Stimulated activated CD4-positive, alpha-beta T cell treated with anti-CD3 and anti-CD28 coated beads, Interleukin-4, amount 100 ng/mL, for 48 hours (primary cell): ENCODE measurements around the gene MYL11.
A peak's percentile ranks its signal among the peaks of the same experiment; 100 is the strongest.
"Not testable (repeated sequence)": the region's sequence is repeated elsewhere in the genome, so short reads cannot be mapped to it uniquely, and the experiment has no call there.

Source experiments
- DNase-seq, 2 donors: peaks; one replicate each; pipeline ENCODE4 v3.0.0-alpha.2; 2020; ENCODE audit warnings: low read depth in 2 of 2

The MYL11 gene

DNA sequence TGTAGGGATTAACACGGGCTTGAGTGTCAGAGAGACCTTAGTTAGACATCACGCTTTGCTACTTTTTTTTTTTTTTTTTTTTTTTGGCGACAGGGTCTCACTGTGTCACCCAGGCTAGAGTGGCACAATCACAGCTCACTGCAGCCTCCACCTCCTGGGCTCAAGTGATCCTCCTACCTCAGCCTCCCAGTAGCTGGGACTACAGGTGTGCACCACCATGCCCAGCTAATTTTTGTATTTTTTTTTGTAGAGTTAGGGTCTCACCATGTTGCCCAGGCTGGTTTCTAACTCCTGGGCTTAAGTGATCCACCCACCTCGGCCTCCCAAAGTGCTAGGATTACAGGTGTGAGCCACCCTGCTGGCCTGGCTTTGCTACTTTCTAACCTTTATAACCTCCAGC is 22.0 kb downstream of the MYL11 start:
- not testable (repeated sequence) for DNase-seq

DNA sequence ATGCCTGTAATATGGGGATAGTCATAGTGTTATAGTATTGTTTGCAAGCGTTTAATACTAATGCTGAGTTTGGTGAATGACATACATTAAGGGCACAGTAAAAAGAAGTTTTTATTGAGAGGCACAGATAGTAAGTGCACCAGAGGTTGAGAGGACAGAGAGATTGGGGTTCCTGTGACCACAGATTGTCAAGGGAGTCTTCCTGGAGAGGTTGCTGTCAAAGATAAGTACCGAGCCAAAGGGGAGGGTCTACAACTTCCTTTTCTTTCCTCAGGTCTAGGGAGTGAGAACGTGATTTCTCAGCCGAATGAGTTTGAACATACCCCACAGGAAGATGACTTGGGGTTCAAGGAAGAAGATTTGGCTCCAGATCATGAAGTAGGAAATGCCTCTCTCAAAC is 22.5 kb downstream of the MYL11 start:
- DNase-seq, result no peak

DNA sequence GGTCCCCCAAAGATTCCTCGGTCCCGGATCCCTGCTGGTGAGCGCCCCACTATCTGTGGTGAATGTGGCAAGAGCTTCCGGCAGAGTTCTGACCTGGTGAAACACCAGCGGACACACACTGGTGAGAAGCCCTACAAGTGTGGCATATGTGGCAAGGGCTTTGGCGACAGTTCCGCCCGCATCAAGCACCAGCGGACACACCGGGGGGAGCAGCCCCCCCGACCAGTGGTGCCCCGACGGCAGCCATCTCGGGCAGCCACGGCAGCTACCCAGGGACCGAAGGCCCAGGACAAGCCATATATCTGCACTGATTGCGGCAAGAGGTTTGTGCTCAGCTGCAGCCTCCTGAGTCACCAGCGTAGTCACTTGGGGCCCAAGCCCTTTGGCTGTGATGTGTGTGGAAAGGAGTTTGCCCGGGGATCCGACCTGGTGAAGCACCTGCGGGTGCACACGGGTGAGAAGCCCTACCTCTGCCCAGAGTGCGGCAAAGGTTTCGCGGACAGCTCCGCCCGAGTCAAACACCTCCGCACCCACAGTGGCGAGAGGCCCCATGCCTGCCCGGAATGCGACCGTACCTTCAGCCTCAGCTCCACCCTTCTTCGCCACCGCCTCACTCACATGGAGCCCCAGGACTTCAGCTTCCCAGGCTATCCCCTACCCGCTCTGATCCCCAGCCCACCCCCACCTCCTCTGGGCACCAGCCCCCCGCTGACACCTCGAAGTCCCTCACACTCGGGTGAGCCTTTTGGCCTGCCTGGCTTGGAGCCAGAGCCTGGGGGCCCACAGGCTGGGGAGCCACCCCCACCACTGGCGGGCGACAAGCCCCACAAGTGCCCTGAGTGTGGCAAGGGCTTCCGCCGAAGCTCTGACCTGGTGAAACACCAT is 23.4 kb downstream of the MYL11 start:
- DNase-seq, result no peak

DNA sequence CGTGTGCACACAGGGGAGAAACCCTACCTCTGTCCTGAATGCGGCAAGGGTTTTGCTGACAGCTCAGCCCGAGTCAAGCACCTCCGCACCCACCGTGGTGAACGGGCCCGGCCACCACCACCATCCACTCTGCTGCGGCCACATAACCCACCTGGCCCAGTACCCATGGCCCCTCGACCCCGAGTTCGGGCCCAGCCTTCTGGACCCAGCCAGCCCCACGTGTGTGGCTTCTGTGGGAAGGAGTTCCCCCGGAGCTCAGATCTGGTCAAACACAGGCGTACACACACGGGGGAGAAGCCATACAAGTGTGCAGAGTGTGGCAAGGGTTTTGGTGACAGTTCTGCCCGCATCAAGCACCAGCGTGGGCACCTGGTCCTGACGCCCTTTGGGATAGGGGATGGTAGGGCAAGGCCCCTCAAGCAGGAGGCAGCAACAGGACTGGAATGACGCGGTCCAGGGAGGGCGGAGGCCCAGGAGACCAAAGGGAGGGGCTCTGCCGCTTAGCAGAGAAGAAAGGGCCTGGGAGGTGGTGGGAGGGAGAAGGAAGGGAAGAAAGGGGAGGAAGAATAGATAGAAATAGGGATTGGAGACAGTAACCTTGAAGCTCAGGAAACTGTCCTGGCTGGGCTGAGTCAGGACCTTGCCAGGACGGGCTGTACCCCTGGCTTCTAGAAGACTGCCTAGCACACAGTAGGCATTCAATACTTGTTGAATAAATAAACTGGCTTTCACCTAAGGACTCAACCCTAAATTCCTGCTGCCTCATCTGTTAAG is 24.2 kb downstream of the MYL11 start:
- DNase-seq, result no peak

DNA sequence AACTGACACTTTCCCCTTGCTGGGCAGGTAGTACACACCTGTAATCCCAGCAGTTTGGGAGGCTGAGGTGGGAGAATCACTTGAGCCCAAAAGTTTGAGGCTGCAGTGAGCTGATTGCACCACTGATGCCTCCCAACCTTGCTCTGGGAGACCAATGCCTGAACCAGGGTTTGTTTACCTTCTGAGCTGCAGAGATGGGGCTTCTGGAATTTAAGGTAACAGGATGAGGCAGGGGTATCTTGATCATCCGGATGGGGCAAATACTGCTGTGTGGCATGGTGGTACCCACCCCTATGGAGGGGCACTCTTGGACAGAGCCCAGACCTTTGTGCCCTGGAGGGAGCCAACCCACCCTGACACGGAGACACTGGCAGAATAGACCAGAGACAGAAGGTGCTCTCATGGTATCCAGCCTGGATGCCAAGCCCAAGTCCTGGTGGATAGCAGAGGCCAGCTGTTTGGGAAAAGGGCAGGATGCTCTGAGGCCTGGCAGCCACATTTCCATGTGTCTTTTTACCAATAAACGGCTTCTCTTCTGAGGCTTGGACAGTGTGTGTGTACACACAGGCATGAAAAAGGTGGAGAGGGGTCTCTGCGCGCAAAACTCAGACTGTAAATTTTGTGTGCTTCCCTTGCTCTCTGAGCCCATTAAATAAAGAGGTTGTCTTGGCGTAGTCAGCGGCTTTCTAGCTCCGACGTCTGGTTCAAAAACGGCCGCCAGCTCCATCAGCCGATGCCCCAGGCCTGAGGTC is 25.0 kb downstream of the MYL11 start:
- no peak for DNase-seq

DNA sequence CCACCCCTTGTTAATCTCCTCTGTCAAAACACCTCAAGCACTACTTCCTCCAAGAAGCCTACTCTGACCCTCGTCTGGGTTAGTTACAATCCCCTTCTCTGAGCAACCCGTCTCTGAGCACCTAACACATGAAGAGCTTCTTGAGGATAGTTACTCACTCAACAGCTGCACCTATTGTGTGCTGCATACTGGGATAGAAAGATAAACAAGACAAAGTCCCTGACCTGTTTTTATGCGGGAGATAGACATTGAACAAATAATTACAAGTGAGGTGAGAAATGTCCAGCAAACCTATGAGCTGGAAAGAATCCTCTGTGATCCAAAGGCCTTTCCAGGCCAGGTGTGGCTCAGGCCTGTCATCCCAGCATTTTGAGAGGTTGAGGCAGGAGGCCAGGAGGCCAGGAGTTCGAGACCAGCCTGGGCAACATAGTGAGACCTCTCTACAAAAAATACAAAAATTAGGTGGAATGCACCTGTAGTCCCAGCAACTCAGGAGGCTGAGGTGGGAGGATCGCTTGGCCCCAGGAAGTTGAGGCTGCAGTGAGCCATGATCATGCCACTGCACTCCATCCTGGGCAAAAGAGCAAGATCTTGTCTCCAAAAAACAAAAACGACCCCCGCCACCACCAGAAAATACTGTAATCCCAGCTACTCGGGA is 27.3 kb downstream of the MYL11 start:
- no peak for DNase-seq

DNA sequence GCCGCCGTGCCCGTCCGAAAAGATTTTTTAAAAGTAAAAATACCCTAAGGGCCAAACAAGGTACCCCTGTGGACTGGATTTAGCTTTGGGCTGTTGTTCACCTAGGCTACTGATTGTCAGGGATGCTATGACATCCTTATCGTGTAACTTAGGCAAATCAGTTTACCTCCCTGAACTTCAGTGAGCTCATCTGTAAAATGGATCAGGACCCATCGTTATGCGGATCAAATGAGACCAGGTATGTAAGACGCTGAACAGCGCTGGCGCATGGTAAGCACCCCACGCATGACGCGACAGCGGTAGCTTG is 32.1 kb downstream of the MYL11 start:
- DNase-seq, result no peak

DNA sequence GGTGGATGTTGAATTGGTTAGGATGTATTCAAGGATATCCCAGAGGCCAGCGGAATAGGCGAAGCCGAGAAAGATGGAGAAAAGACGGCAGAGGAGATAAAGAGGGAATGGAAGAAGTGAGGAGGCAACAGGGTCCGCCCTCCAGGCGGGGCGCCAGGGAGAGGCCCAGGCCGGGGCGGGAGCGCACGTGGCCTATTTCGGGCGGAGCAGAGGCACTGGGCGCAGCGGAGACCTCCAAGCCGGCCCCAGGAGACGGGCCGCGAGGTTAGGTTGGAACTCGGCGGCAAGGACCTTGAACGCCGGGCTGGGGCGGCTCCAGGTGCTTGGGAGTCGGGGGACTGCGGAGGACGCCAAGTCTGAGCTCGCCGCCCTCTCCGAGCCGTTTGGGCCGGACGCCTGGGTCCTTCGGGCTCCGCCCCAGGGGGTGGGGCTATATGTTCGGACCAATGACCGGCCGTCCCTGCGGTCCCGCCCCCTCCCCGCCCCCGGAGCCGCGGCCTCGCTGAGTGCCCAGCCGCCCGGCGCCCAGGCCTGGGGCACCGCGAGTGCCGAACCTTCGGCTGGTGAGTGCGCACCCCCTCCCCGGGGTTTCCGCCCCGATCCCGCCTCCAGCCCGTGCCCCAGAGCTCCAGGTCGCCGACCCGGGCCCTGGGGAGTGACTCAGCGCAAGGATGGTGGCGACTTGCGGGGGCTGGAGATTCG is 32.7 kb downstream of the MYL11 start, which contains the start of gene ZNF771:
Gene ZNF771, plus strand, starts transcription at position 505 of the 702 bp plus-strand sequence. CDS start 448 bp downstream, outside the sequence.
- DNase-seq, result peak; percentile 92 to 96

DNA sequence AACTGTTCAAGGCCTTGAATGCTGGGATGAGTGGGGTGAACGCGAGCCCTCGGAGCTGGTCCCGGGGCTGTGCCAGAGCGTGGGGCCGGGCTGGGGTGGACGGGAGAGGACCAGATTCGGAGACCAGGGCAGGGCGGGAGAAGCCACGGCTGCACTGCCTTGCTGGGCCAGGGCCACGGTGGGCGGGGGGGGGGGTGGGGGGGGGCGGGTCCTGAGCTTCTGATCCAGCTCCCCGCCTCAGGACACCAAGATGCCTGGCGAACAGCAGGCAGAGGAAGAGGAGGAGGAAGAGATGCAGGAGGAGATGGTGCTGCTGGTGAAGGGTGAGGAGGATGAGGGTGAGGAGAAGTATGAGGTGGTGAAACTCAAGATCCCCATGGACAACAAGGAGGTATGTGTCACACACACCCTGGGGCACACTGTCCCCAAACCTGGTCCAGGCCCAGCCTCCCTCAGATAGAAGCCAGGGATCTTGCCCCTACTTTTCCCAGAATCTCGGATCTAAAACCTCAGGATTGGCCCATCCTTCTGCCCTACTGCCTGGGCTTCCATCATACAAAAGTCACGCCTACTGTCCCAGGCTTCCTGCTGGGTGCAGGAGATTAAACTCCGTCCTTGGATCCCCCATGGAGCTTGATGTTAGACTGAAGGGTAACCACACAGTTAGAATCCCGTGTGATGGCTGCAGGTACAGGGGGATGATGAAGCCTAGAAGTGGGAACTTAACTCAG is 33.4 kb downstream of the MYL11 start:
- DNase-seq, result no peak

DNA sequence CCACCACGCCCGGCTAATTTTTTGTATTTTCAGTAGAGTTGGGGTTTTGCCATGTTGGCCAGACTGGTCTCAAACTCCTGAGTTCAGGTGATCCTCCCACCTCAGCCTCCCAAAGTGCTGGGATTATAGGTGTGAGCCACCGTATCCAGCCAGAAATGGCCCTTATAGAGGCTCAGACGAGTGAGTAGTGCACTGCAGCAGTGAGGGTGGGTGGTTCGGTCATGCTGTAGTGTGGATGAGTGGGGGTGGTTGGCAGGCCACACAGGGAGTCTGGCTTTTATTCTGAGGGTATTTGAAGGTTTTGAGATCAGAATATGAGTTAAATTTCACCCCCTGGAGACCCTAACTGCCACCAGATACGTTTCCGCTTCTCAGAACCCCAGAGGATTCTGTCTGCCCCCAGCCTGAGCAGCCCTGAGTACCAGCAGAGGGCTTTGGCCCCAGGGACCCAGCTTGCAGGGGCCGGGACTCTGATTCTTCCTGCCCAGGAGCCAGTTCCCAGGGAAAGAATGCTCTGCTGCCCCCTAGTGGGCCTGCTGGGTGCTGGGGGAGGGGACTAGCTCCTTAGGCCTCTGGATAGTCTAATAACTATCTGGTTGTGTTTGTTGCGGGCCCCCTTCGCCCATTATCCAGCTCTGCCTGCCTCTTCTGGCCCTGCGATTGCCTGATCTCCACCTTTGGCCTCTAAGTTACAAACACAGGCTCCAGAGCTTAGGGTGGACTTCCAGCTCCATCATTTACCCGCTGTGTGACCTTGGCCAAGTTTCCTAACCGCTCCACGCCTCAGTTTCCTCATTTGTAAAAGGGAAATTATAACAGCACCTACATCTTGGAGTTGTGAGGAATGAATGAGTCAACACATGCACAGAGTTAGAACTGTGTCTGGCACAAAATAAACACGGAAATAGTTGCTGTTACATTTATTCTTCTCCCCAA is 34.8 kb downstream of the MYL11 start:
- DNase-seq, result peak; percentile 88 to 96

DNA sequence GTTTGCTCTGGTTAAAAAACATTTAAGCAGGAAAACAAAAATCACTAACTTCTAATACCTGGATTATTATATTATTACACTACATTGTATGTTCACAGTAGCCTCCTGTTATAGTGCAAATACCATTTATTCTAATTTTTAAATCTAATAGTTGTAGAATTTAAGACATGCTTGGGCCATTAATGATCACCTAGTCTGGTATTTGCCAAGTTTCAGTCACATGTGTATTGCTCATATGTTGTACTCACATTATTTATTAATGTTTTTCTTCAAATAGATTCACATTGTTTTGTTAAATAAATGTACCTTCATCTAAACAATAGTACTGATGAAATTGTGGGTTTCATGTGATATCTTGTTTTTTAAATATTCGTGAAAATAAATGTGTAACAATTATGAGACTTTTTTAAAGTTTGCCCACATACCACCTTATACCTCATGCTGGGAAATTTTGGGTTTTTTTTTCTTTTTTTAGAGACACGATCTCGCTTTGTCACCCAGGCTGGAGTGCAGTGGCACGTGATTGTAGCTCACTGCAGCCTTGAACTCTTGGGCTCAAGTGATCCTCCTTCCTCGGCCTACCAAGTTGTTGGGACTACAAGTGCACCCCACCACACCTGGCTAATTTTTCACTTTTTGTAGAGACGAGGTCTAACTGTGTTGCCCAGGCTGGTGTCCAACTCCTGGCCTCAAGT is 38.7 kb downstream of the MYL11 start:
- no peak for DNase-seq

DNA sequence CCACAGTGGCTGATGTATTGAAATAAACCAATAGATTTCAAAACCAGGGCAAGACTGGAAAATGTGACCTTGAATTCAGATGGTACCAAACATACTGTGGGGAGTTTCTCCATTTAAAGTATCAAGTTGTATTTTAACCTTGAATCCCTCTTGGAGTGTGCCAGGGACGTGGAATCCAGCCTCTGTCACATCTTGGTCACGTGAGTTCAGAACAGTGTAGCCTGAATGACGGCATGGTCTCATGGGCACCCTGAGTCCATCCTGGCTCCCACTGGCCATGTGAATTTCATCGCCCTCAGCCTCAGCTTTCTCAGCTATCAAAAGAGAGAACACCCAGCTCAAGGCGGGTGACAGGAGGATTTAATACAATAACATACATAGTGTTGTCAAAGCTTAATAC is 39.6 kb downstream of the MYL11 start:
- DNase-seq, result no peak

DNA sequence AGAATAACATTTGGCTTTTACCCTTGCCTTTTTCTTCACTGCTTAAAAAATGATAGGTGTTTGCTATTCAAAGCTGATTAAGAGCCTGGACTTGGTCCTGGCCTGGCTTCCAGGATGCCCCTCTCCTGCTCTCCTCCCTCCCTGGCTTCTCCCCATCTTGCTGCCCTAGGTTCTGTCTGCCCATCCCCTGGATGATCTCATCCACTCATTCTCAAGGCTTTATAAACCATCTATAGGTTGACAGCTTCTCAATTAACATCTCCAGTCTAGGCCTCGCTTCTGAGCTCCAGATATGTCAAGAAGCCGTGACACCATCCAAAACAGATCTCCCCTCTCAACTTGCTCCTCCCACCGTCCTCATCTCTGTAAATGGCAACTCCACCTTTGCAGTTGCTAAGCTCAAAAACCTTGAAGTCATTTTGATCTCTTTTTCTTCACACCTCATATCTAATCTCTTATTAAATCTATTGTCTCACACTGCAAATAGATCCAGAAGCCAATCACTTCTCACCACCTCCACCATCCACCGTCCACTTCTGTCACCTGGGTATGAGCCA is 41.5 kb downstream of the MYL11 start:
- DNase-seq, result no peak

DNA sequence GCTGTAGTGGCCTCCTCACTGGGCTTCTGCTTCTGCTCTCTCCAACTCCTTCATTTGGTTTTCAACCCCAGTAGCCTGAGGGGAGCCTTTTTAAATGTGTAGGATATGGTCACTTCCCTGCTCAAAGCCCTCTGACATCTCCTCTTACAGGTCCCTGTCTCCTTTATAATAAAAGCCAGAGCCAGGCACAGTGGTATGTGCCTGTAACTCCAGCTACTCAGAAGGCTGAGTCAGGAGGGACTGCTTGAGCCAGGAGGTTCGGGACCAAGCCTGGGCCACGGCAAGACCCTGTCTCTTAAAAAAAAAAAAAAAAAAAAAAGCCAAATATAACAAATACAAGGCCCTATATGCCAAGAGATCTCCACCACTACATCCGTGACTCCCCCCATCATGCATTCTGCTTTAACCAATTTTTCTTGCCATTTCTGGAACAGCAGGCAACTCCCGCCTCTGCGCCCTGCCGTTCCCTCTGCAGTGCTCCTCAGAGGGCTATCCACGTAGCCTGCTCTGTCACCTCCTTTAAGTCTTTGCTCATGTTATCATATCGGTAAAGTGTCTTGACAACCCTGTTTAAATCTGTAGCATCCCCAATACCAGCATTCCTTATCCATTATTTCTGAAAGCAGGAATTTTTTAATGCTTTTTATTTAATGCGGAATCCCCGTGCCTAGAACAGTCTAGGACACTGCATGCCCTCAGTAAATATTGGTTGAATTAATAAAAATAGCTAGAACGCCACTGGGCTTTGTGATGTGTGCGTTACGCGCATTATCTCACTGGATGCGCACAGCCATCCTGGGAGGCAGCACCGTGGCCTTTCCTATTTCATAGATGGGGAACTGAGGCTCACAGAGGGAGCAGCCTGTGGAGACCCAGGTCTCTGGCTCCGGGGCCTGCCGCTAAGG is 42.3 kb downstream of the MYL11 start:
- no peak for DNase-seq

DNA sequence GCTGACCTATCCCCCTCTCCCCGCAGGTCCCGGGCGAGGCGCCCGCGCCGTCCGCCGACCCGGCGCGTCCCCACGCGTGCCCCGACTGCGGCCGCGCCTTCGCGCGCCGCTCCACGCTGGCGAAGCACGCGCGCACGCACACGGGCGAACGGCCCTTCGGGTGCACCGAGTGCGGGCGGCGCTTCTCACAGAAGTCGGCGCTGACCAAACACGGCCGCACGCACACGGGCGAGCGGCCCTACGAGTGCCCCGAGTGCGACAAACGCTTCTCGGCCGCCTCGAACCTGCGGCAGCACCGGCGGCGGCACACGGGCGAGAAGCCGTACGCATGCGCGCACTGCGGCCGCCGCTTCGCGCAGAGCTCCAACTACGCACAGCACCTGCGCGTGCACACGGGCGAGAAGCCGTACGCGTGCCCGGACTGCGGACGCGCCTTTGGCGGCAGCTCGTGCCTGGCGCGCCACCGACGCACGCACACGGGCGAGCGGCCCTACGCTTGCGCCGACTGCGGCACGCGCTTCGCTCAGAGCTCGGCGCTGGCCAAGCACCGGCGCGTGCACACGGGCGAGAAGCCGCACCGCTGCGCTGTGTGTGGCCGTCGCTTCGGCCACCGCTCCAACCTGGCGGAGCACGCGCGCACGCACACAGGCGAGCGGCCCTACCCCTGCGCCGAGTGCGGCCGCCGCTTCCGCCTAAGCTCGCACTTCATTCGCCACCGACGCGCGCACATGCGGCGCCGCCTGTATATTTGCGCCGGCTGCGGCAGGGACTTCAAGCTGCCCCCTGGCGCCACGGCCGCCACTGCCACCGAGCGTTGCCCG is 43.1 kb downstream of the MYL11 start:
- DNase-seq, result peak; percentile 81 to 84

DNA sequence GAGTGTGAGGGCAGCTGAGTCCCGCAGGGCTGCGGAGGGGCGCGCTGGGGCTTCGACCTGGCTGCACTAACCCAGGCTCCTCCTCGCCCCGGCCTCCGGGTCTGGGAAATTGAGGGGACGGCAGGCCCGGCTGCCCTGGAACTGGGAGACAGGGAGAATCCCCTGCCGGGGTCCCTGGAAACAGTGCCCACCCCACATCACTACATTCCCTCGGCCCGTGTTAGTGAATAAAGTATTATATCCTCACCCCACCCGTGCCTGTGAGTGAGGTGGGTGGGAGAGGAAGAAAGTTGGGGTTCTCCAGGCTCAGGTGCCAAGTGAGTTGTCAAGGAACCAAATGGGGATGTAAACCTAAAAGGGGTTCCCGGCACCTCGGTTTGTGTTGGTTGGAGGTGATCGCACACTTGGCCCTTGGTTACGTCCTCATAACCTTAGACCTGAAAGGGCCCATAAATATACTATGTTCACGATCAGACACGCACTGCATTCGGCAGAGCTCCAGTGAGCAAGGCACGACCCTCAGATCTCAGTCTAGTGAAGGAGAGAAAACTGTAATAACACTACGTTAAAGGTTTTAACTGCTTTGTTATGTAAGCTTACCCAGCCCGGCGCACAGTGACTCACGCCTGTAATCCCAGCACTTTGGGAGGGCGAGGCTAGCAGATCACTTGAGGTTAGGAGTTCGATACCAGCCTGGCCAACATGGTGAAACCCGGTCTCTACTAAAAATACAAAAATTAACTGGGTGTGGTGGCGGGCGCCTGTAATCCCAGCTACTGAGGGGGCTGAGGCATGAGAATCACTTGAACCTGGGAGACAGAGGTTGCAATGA is 44.0 kb downstream of the MYL11 start:
- DNase-seq, result no peak
